Measurements from ENCODE around the gene SMIM28. TPM values are rescaled to one million over a fixed set of nuclear protein-coding genes. Genes with fewer than 3 reads are reported as not detected.

SMIM28 gene
- total and polyA plus RNA-seq, 2 donors (not counting 3 experiments of a cell fraction or from before 2014, with no cell fraction given), result not detected

- intact Hi-C loops (cut with micrococcal nuclease), result no loop called here
- CTCF ChIA-PET, result interaction anchor here (1.8 kb wide), 1 partner anchor 281 kb away, joined by 7 read pairs; no protein-coding TSS in a partner anchor
Observed at GRCh38 chr6:138396709-138397108, 19.0 kb downstream of the SMIM28 start.

GRCh38 chr6:138397128-138398122 is 19.7 kb downstream of the SMIM28 start:
- intact Hi-C loops (cut with micrococcal nuclease), result no loop called here
- Histone ChIP-seq H3K27me3 (ENCODE audit: control insufficient read depth in 2 of 2, insufficient read depth in 2 of 2, low read length in 2 of 2) (no peaks in the 10 kb centered on the region), H3K27ac (ENCODE audit: insufficient read depth, low read depth, low read length) (no peak overlapping the region), H3K79me2 (ENCODE audit: control insufficient read depth, insufficient read depth, low read length) (no peaks in the 10 kb centered on the region), H3K4me1 (ENCODE audit: control insufficient read depth, extremely low read depth, insufficient read depth, low read length) (no peaks in the 10 kb centered on the region), H3K4me2 (ENCODE audit: insufficient read depth, low read length) (no peak overlapping the region), H3K9ac (replicated peaks; ENCODE audit: extremely low read depth, insufficient read depth, low read length) (no peak overlapping the region), H3K9me1 (replicated peaks; ENCODE audit: control insufficient read depth, extremely low read depth, insufficient read depth, low read length) (no peaks in the 10 kb centered on the region), H3K4me3 (replicated peaks in 1 of 3; ENCODE audit: insufficient read depth in 1 of 3, low read depth in 1 of 3, low read length in 3 of 3) (no peak overlapping the region), H3K9me3 (replicated peaks; ENCODE audit: control insufficient read depth, insufficient read depth, low read length) (no peaks in the 10 kb centered on the region), H4K20me1 (replicated peaks; ENCODE audit: control insufficient read depth, extremely low read depth, insufficient read depth, low read length) (no peaks in the 10 kb centered on the region), H3K36me3 (ENCODE audit: control insufficient read depth in 2 of 2, extremely low read depth in 1 of 2, insufficient read depth in 2 of 2, low read length in 2 of 2) (no peaks in the 10 kb centered on the region), H2AFZ (ENCODE audit: low read depth, low read length) (no peak overlapping the region)
- dilution Hi-C loops (cut with MboI; ENCODE audit: extremely low pct_ligation_motif_present, low sequenced_read_pairs), result no loop called here
- ChIA-PET POLR2A (no interaction called here), CTCF (interaction anchor here (1.3 to 1.8 kb wide), 2 partner anchors 280 to 282 kb away, joined by 3 to 7 read pairs; no protein-coding TSS in a partner anchor)
- no peak for DNase-seq (ENCODE audit: low read depth, low spot score)
- no peak for TF ChIP-seq EZH2 (IDR thresholded peaks at IDR 0.05; ENCODE audit: borderline replicate concordance, low read depth, low read length, severe bottlenecking)
- TF ChIP-seq FOS (IDR thresholded peaks at IDR 0.05; ENCODE audit: borderline replicate concordance, insufficient read depth, low read length), result no peak
- TF ChIP-seq JUN (IDR thresholded peaks at IDR 0.05; ENCODE audit: borderline replicate concordance, insufficient read depth, insufficient read length, low read depth), result no peak
- no peak for TF ChIP-seq POLR2AphosphoS5 (IDR thresholded peaks at IDR 0.05; ENCODE audit: insufficient read depth, low read depth, low read length)
- TF ChIP-seq MYC (IDR thresholded peaks at IDR 0.05; ENCODE audit: low read depth, low read length), result no peak
- no peak for TF ChIP-seq GATA2 (IDR thresholded peaks at IDR 0.05; ENCODE audit: insufficient read depth, insufficient read length, low read depth, low read length)
- TF ChIP-seq MAX (IDR thresholded peaks at IDR 0.05; ENCODE audit: insufficient read depth, insufficient read length), result no peak
- no peak for TF ChIP-seq POLR2A (IDR thresholded peaks at IDR 0.05; ENCODE audit: low read depth, low read length)
- TF ChIP-seq CTCF (IDR thresholded peaks at IDR 0.05; ENCODE audit: extremely low read depth in 1 of 2, insufficient read depth in 1 of 2, low read depth in 1 of 2, low read length in 2 of 2), result no peak
- BruUV-seq (replicated peaks), result no TSS peak
- FAIRE-seq, result no peak

More at GRCh38 chr6:138396709-138397108, 19.0 kb downstream of the SMIM28 start:
- no peak overlapping the region for H3K4me2 ChIP-seq (ENCODE audit: insufficient read depth, low read length)
- H3K4me3 ChIP-seq (replicated peaks in 1 of 3; ENCODE audit: insufficient read depth in 1 of 3, low read depth in 1 of 3, low read length in 3 of 3), result no peak overlapping the region
- no peak overlapping the region for H2AFZ ChIP-seq (ENCODE audit: low read depth, low read length)
- POLR2A ChIA-PET, result no interaction called here
- dilution Hi-C loops (cut with MboI; ENCODE audit: extremely low pct_ligation_motif_present, low sequenced_read_pairs), result no loop called here
- TF ChIP-seq EZH2 (IDR thresholded peaks at IDR 0.05; ENCODE audit: borderline replicate concordance, low read depth, low read length, severe bottlenecking) (no peak), MYC (IDR thresholded peaks at IDR 0.05; ENCODE audit: low read depth, low read length) (no peak)
- FAIRE-seq (no peak), DNase-seq (ENCODE audit: low read depth, low spot score) (no peak)
- H3K79me2 ChIP-seq (ENCODE audit: control insufficient read depth, insufficient read depth, low read length), result no peaks in the 10 kb centered on the region
- H3K9me1 ChIP-seq (replicated peaks; ENCODE audit: control insufficient read depth, extremely low read depth, insufficient read depth, low read length), result no peaks in the 10 kb centered on the region
- no peak overlapping the region for H3K27ac ChIP-seq (ENCODE audit: insufficient read depth, low read depth, low read length)
- H4K20me1 ChIP-seq (replicated peaks; ENCODE audit: control insufficient read depth, extremely low read depth, insufficient read depth, low read length), result no peaks in the 10 kb centered on the region
- no peaks in the 10 kb centered on the region for H3K9me3 ChIP-seq (replicated peaks; ENCODE audit: control insufficient read depth, insufficient read depth, low read length)
- H3K27me3 ChIP-seq (ENCODE audit: control insufficient read depth in 2 of 2, insufficient read depth in 2 of 2, low read length in 2 of 2), result no peaks in the 10 kb centered on the region
- no peak overlapping the region for H3K9ac ChIP-seq (replicated peaks; ENCODE audit: extremely low read depth, insufficient read depth, low read length)
- no peaks in the 10 kb centered on the region for H3K36me3 ChIP-seq (ENCODE audit: control insufficient read depth in 2 of 2, extremely low read depth in 1 of 2, insufficient read depth in 2 of 2, low read length in 2 of 2)
- BruUV-seq (replicated peaks), result no TSS peak
- no peaks in the 10 kb centered on the region for H3K4me1 ChIP-seq (ENCODE audit: control insufficient read depth, extremely low read depth, insufficient read depth, low read length)
